Skin of body (tissue), 2 donors: ENCODE results near the gene SULT6B1. TPM values are rescaled to one million over a fixed set of nuclear protein-coding genes. Genes with fewer than 3 reads are reported as not detected.
"Not testable (repeated sequence)": the region's sequence is repeated elsewhere in the genome, so short reads cannot be mapped to it uniquely, and the experiment has no call there.

Source experiments
- DNase-seq: peaks from one replicate; lab custom pipeline; 2025; lab: John Stamatoyannopoulos, UW
- total RNA-seq: library from RNA; depleted of rRNA; stranded (reverse); fragments of >200 nt; gene quantifications from one replicate; pipeline ENCODE4 v1.2.3, GENCODE V29; 2014

SULT6B1 gene
- not detected for total RNA-seq

DNA sequence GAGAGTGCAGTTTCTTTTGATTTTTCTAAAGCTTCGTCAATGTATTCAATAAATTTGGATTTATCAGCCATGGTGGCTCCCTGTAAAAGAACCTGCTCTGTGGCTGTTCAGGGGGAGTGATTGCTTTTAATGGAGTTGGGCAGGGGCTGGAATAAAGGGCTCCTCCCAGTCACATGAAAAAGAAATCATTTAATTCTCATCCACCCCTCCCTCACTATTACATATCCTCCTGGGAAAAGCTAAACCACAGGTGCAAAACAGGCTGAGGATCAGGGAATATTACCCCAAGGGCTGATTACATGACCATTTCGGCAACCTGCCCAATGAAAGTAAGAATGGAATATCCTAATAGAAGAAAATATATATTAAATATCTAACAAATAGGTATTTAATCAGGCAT lies at the start of gene SULT6B1:
Gene SULT6B1 (minus strand): TSS at position 101 of the 400 bp plus-strand sequence. CDS start 30 bp downstream, at position 71.
- no peak for DNase-seq

- no peak for DNase-seq
Observed at GRCh38 chr2:37232131-37232933, 43.9 kb upstream of the SULT6B1 start.

- peak; percentile 91 for DNase-seq
Observed at GRCh38 chr2:37231241-37232130, 43.0 kb upstream of the SULT6B1 start, which contains the start of the genes CEBPZ and NDUFAF7. CEBPZ (minus strand) TSS chr2:37231596; CDS start chr2:37231567, 29 bp downstream. NDUFAF7 (plus strand) TSS chr2:37231658; CDS start chr2:37231706, 48 bp downstream.

DNA sequence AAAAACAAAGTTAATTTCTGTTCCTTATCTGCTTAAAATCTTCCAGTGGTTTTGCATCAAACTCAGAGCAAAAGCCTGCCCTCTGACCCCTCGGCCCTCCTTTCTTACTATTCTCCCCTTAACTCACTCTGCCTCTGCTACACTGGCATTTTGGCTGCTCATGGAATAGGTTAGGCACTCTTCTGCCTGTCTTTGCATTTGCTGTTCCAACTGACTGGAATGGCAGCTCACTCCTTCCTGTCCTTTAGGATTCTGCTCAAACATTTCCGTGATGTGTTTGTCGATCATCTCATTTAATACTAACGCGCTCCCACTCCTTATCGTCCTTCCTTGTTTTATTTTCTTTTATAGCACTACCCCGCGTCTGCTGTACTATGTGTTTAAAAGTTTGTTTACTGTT lies 42.1 kb upstream of the SULT6B1 start:
- no peak for DNase-seq

DNA sequence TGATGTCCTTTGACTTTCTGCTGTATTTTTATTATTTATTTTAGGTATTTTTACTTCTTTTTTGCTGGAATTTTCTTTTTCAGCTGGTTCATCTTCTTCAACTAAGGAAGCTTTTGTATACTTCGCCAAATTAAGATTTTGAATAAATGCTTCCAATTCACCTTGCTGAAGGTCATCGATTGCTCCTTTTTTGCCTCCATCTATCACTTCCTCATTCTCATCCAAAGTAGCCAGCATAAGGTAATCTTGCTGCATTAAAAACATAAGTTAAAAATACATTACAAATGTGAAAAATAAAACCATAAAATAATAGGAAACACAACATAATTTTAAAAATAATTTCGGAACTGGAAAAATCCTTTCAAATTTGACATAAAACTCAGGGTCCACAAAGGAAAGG lies 40.3 kb upstream of the SULT6B1 start:
- no peak for DNase-seq

- DNase-seq = no peak
Observed at GRCh38 chr2:37226863-37227262, 38.4 kb upstream of the SULT6B1 start.

- DNase-seq = not testable (repeated sequence)
Observed at GRCh38 chr2:37225129-37225528, 36.7 kb upstream of the SULT6B1 start.

- DNase-seq = no peak
Observed at GRCh38 chr2:37224063-37224462, 35.6 kb upstream of the SULT6B1 start.

GRCh38 chr2:37223131-37223530 lies 34.7 kb upstream of the SULT6B1 start:
- no peak for DNase-seq

- peak; percentile 9 for DNase-seq
Observed at GRCh38 chr2:37219046-37219445, 30.6 kb upstream of the SULT6B1 start.

DNA sequence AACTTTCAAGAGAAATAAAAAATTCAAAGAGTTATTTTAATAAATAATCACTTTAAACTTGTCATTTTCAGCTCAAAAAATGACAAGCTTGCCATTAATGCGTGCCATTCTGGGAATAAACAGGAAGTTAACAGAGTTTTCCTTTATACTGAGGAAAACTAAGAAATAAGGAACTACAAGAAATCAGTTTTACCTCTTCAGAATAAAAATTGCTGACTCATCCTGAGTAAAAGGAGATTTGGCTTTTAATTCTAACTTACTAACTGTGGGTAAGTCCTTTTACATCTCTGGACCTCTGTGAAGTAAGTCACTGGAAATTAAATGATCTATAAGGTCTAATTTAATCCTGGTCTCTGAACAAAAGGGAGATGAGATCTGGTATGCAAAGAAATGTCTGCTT lies 26.8 kb upstream of the SULT6B1 start:
- DNase-seq = no peak

GRCh38 chr2:37211939-37212338 lies 23.5 kb upstream of the SULT6B1 start:
- no peak for DNase-seq

DNA sequence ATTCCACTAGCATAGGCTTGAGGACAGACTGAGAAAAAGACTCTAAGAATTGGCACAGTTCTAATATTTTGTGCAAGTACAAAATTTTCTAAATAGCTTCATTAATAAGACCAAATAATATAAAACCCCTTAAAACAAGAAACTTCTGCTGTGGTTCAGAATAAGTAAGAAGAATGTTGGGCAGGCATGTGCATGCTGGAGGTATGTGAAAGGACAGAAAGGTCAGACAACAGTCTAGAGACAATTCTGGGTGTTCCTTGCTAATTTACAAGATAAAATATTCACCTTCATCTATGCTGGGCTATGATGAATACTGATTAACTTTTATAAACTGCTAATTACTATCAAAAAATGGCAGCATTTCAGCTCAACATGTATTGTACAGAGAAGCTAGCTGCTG lies 22.7 kb upstream of the SULT6B1 start:
- DNase-seq = no peak

DNA sequence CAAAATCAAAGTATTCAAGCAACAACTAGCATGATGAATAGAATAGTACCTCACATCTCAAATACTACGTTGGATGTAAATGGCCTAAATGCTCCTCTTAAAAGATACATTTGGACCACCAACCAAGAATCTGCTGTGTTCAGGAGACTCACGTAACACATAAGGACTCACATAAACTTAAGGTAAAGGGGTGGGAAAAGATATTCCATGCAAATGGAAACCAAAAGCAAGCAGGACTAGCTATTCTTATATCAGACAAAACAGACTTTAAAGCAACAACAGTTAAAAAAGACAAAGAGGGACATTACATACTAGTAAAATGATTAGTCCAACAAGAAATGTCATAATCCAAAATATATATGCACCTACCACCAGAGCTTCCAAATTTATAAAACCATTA lies 18.3 kb upstream of the SULT6B1 start:
- DNase-seq = not testable (repeated sequence)

DNA sequence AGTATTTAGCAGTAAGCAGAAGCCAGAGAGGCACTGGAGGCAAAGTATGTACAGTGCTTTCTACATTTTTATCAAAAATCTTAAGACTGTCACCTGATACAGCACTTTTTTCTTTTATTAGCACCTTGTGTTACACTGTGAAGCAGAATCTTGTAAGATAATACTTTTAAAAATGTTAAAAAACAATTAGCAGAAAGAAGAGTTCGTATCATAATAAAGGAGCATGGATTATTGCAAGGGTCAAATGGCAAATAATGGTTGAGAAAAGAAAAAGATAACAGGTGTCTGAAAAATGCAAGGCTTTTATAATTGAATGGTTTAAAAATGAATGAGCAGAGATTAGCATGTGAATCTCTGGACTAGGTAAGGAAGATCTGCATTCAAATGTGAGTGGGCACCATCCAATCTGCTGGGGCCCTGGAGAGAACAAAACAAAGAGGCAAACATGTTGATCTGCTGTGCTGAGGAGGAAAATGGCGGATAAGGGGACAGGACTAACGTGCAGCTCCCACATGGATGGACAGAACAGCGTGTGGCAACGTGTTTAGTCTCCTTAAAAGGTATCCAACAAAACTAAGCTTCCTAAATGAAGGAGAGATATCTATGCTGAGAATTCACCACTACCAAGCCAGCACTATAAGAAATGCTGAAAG lies 17.3 kb upstream of the SULT6B1 start:
- DNase-seq = no peak

DNA sequence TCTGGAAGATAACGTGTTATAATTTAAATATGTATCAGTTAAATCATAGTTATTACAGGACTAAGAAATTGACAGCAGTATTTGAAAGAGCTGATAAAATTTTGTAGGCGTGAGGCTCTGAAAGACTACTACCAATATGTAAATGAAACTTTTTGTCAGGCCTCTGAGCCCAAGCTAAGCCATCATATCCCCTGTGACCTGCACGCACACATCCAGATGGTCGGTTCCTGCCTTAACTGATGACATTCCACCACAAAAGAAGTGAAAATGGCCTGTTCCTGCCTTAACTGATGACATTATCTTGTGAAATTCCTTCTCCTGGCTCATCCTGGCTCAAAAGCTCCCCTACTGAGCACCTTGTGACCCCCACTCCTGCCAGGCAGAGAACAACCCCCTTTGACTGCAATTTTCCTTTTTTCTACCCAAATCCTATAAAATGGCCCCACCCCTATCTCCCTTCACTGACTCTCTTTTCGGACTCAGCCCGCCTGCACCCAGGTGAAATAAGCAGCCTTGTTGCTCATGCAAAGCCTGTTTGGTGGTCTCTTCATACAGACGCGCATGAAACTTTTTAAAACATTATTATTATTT lies 16.7 kb upstream of the SULT6B1 start:
- not testable (repeated sequence) for DNase-seq

GRCh38 chr2:37203708-37204107 lies 15.2 kb upstream of the SULT6B1 start:
- no peak for DNase-seq

DNA sequence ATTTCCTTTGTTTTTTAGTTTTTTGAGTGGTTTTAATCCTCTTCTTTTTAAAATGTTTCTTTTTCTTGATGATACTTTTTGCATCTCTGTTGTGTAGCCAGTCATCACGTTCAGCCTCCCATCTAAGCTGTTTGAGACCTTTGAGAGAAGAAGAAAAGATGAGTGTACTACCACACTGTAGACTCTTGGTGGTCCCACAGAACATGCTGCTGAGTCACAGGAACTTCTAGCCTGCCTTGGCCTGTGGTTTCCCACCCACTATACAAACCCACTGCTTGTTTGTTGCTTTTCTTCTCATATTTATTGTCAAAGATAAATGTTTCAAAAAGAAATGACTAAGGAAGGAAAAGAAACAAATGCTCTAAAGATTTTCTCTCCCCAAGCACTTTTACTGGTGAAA lies 13.3 kb upstream of the SULT6B1 start:
- DNase-seq = no peak

DNA sequence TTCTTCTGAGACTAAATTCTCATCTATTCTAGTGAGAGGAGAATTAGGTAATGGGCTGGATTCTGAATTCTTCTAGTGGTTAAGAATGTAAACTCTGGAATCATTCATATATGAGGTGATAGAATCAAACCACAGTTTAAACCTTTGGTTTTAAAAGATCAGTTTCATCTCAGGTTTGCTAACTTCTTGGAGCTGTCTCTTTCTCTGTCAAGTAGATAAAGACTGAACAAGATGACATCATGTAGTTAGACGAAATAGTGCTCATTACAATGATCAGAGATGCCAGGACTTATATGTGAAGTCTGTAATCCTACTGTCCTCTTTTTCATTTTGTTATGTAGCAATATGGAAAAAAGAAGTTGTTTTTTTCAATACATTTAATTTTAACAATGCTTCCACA lies 12.7 kb upstream of the SULT6B1 start:
- no peak for DNase-seq

GRCh38 chr2:37198681-37199065 lies 10.2 kb upstream of the SULT6B1 start:
- no peak for DNase-seq
